CD14-positive monocyte (primary cell): ENCODE measurements around the gene DPF1. TPM values are rescaled to one million over a fixed set of nuclear protein-coding genes. Genes with fewer than 3 reads are reported as not detected.

ENCODE experiments used
- DNase-seq, 3 donors: peaks; one replicate each; pipeline ENCODE4 v3.0.0-alpha.2; 2011 to 2022
- H2AFZ ChIP-seq: 2 replicates; pipeline ENCODE4 v1.6.0; 2012; ENCODE audit warnings: mild to moderate bottlenecking, low read depth, low read length, inconsistent platforms; ENCODE audit not compliant: insufficient read depth, poor library complexity, severe bottlenecking
- H3K27ac ChIP-seq, 2 donors: 1 replicate in 1 of 2; 2 replicates in 1 of 2; pipeline ENCODE4 v1.5.1; 2012 to 2013; ENCODE audit warnings: low read length in 2 of 2, control low read depth in 1 of 2, inconsistent platforms in 1 of 2, low read depth in 1 of 2, mild to moderate bottlenecking in 1 of 2
- H3K27me3 ChIP-seq, 2 donors: one replicate each; pipeline versions ENCODE4 v1.6.0 to v1.6.1; 2011 to 2013; ENCODE audit warnings: low read length in 2 of 2; ENCODE audit not compliant: control insufficient read depth in 2 of 2, insufficient read depth in 2 of 2
- H3K36me3 ChIP-seq, 2 donors: replicated peaks in 1 of 2; 1 replicate in 1 of 2; 2 replicates in 1 of 2; pipeline versions ENCODE4 v1.5.1 to v1.6.1; 2012 to 2013; ENCODE audit warnings: low read length in 2 of 2, control low read depth in 1 of 2, inconsistent platforms in 1 of 2, mild to moderate bottlenecking in 1 of 2; ENCODE audit not compliant: insufficient read depth in 2 of 2, control insufficient read depth in 1 of 2
- H3K4me1 ChIP-seq, 2 donors: 1 replicate in 1 of 2; 2 replicates in 1 of 2; pipeline versions ENCODE4 v1.5.1 to v1.6.1; 2012 to 2013; ENCODE audit warnings: low read length in 2 of 2, control low read depth in 1 of 2, inconsistent platforms in 1 of 2, mild to moderate bottlenecking in 1 of 2, moderate library complexity in 1 of 2; ENCODE audit not compliant: insufficient read depth in 2 of 2, control insufficient read depth in 1 of 2
- H3K4me2 ChIP-seq: replicated peaks from 2 replicates; pipeline ENCODE3; 2012; ENCODE audit warnings: low read length, moderate library complexity, mild to moderate bottlenecking; ENCODE audit not compliant: poor library complexity, severe bottlenecking; ENCODE audit errors: extremely low read depth
- H3K4me3 ChIP-seq, 3 experiments: fragments of 200-600 bp in 1 of 3; sonication (generic) in 1 of 3; replicated peaks in 1 of 3; 1 replicate in 2 of 3; 2 replicates in 1 of 3; pipeline ENCODE4 v1.5.1; 2011 to 2013; ENCODE audit warnings: low read length in 3 of 3, mild to moderate bottlenecking in 3 of 3, control low read depth in 2 of 3, low read depth in 2 of 3, inconsistent platforms in 1 of 3, moderate library complexity in 1 of 3
- H3K79me2 ChIP-seq: 2 replicates; pipeline ENCODE4 v1.6.0; 2012; ENCODE audit warnings: mild to moderate bottlenecking, control low read depth, inconsistent platforms, low read length, moderate library complexity; ENCODE audit not compliant: insufficient read depth
- H3K9ac ChIP-seq: 2 replicates; pipeline ENCODE4 v1.6.0; 2017; ENCODE audit warnings: low read length, mild to moderate bottlenecking; ENCODE audit not compliant: insufficient read depth, poor library complexity, severe bottlenecking
- H3K9me3 ChIP-seq, 2 donors: replicated peaks in 1 of 2; 1 replicate in 1 of 2; 2 replicates in 1 of 2; pipeline versions ENCODE4 v1.5.1 to v1.6.1; 2012 to 2013; ENCODE audit warnings: low read length in 2 of 2, control low read depth in 1 of 2; ENCODE audit not compliant: control insufficient read depth in 1 of 2, insufficient read depth in 1 of 2
- H4K20me1 ChIP-seq: 2 replicates; pipeline ENCODE4 v1.6.0; 2012; ENCODE audit warnings: mild to moderate bottlenecking, low read length, control low read depth, moderate library complexity; ENCODE audit not compliant: insufficient read depth
- H3K27ac Mint-ChIP-seq, 7 donors: one replicate each; pipeline ENCODE4 v1.8.0; 2020; ENCODE audit warnings: mild to moderate bottlenecking in 7 of 7, mixed read lengths in 7 of 7, moderate library complexity in 6 of 7, inconsistent platforms in 2 of 7
- H3K27me3 Mint-ChIP-seq, 3 donors: one replicate each; pipeline ENCODE4 v1.8.0; 2021 to 2022; ENCODE audit warnings: low read depth in 3 of 3, mild to moderate bottlenecking in 3 of 3, mixed read lengths in 3 of 3, moderate library complexity in 3 of 3, inconsistent platforms in 1 of 3
- H3K36me3 Mint-ChIP-seq, 2 donors: one replicate each; pipeline ENCODE4 v1.8.0; 2020; ENCODE audit warnings: mixed read lengths in 2 of 2, inconsistent platforms in 1 of 2, mild to moderate bottlenecking in 1 of 2
- H3K4me1 Mint-ChIP-seq: one replicate; pipeline ENCODE4 v1.8.0; 2020; ENCODE audit warnings: mild to moderate bottlenecking, mixed read lengths
- H3K4me3 Mint-ChIP-seq, 2 donors: one replicate each; pipeline ENCODE4 v1.8.0; 2020; ENCODE audit warnings: mild to moderate bottlenecking in 2 of 2, mixed read lengths in 2 of 2, moderate library complexity in 1 of 2
- H3K9me3 Mint-ChIP-seq, 7 donors: one replicate each; pipeline ENCODE4 v1.8.0; 2020 to 2022; ENCODE audit warnings: mixed read lengths in 7 of 7, mild to moderate bottlenecking in 6 of 7, moderate library complexity in 6 of 7, inconsistent platforms in 2 of 7
- WGBS: methylation state at CpG from one replicate; pipeline ENCODE4 v1.1.5; 2013; ENCODE audit warnings: missing lambda C conversion rate; ENCODE audit not compliant: insufficient coverage; 5-methylcytosine and 5-hydroxymethylcytosine counted together
- intact Hi-C, 2 donors: fragments of 100-400 bp; cut with micrococcal nuclease; formaldehyde crosslinking; loops; one replicate each; pipeline versions ENCODE4 v1.15.0 to v1.15.1; 2023
- polyA plus RNA-seq, 3 donors: library from polyadenylated mRNA; depleted of rRNA in 1 of 3; unstranded in 2 of 3; stranded (reverse) in 1 of 3; fragments of 300-500 nt in 2 of 3; fragments of >200 nt in 1 of 3; fragmentation: Illumina TruSeq in 2 of 3; gene quantifications; 1 replicate in 2 of 3; 2 replicates in 1 of 3; pipeline ENCODE4 v1.2.3, GENCODE V29; 2012 to 2021
- TF ChIP-seq, protein P1 (sequence below): fragments of 200-600 bp; IDR thresholded peaks from one replicate; pipeline ENCODE4 v1.8.0; 2022; ENCODE audit warnings: antibody characterized with exemption, mild to moderate bottlenecking

The DPF1 gene
- polyA plus RNA-seq, 3 donors: not detected

DNA sequence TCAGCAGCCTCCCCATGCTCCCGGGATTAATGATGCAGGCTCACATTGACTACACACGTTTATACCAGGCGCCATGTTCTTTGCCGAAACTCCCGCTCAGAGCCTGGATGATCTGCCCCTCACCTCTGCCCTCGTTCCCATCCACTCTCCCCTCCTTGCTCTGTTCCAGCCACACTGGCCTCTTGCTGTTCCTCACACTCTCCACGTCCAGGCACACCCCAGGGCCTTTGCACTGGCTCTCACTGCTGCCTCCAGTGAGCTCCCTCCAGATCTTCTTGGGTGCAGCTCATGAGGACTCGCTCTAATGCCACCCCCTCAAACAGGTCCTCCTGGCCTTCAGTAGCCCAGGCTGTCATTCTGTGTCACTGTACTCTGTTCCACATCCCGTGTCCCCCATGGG is 39.2 kb downstream of the DPF1 start:
- intact Hi-C loops: no loop called here
- 98% methylated on average over 9 of the region's 9 CpGs for WGBS
- Mint-ChIP-seq H3K27me3 (peaks cover 0 to 3% (median 0%) of the 10 kb centered on the region in 3 donors), H3K9me3 (peaks cover 4 to 15% (median 12%) of the 10 kb centered on the region in 7 donors), H3K27ac (no peak overlapping the region), H3K4me3 (no peak overlapping the region), H3K36me3 (peaks cover 36 to 59% of the 10 kb centered on the region in 2 donors), H3K4me1 (peaks cover 2% of the 10 kb centered on the region)
- no peak overlapping the region for H3K4me2 ChIP-seq
- TF ChIP-seq, protein P1, sequence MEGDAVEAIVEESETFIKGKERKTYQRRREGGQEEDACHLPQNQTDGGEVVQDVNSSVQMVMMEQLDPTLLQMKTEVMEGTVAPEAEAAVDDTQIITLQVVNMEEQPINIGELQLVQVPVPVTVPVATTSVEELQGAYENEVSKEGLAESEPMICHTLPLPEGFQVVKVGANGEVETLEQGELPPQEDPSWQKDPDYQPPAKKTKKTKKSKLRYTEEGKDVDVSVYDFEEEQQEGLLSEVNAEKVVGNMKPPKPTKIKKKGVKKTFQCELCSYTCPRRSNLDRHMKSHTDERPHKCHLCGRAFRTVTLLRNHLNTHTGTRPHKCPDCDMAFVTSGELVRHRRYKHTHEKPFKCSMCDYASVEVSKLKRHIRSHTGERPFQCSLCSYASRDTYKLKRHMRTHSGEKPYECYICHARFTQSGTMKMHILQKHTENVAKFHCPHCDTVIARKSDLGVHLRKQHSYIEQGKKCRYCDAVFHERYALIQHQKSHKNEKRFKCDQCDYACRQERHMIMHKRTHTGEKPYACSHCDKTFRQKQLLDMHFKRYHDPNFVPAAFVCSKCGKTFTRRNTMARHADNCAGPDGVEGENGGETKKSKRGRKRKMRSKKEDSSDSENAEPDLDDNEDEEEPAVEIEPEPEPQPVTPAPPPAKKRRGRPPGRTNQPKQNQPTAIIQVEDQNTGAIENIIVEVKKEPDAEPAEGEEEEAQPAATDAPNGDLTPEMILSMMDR: no peak
- no peaks in the 10 kb centered on the region for H3K79me2 ChIP-seq
- H3K27ac ChIP-seq: no peak overlapping the region
- peaks cover 4 to 9% of the 10 kb centered on the region in 2 donors for H3K9me3 ChIP-seq
- H3K36me3 ChIP-seq: peaks cover 0 to 22% of the 10 kb centered on the region in 2 donors
- H3K9ac ChIP-seq: no peak overlapping the region
- H3K4me1 ChIP-seq: no peaks in the 10 kb centered on the region
- H2AFZ ChIP-seq: no peak overlapping the region
- no peaks in the 10 kb centered on the region for H3K27me3 ChIP-seq
- no peak overlapping the region for H3K4me3 ChIP-seq
- H4K20me1 ChIP-seq: no peaks in the 10 kb centered on the region
- no peak for DNase-seq

DNA sequence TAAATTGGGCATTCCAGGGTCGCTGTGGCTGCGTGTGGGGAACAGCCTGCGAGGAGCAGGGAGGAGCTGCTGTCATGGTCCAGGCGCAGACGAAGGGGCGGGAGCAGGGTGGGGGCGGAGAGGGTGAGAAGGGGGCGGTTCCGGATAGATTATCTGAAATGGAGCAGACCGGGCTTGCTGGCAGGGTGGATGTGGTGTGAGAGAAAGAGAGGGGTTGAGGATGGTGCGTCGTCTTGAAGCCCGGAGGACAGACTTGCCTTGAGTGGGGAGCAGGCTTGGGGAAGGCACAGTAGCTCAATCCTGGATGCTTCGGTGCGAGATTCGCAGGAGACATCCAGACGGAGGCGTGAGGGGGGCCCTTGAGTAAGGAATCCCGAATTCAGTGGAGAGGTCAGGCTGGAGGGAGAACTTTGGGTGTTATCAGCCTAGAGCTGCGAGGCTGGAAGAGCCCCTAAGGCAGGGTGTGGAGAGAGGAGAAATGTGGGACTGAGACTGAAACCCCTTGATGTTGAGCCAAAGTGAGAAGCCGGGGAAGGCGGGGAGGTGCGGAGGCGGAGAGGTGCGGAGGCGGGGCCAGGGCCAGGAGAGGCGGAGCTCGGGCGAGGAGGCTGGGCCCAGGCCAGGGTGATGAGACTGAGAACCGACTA is 40.6 kb downstream of the DPF1 start:
- H3K36me3 Mint-ChIP-seq: peaks cover 34 to 56% of the 10 kb centered on the region in 2 donors
- TF ChIP-seq, protein P1: no peak
- no peak for DNase-seq
- no peak overlapping the region for H2AFZ ChIP-seq
- peaks cover 0 to 22% of the 10 kb centered on the region in 2 donors for H3K36me3 ChIP-seq
- no peak overlapping the region for H3K4me3 ChIP-seq
- no peaks in the 10 kb centered on the region for H3K79me2 ChIP-seq
- H3K27me3 ChIP-seq: no peaks in the 10 kb centered on the region
- peaks cover 4 to 24% (median 17%) of the 10 kb centered on the region in 7 donors for H3K9me3 Mint-ChIP-seq
- no peak overlapping the region for H3K27ac ChIP-seq
- peak overlapping the region in 1 of 7 donors; percentile 10 for H3K27ac Mint-ChIP-seq
- no peak overlapping the region for H3K9ac ChIP-seq
- no peaks in the 10 kb centered on the region for H4K20me1 ChIP-seq
- H3K4me1 Mint-ChIP-seq: no peaks in the 10 kb centered on the region
- no peak overlapping the region for H3K4me2 ChIP-seq
- H3K9me3 ChIP-seq: peaks cover 7 to 12% of the 10 kb centered on the region in 2 donors
- H3K27me3 Mint-ChIP-seq: peaks cover 0 to 3% (median 0%) of the 10 kb centered on the region in 3 donors
- H3K4me3 Mint-ChIP-seq: no peak overlapping the region
- intact Hi-C loops: no loop called here
- no peaks in the 10 kb centered on the region for H3K4me1 ChIP-seq
- 97% methylated on average over 28 of the region's 30 CpGs for WGBS
